ENCODE measurements around the gene LPAR1. TPM values are rescaled to one million over a fixed set of nuclear protein-coding genes. Genes with fewer than 3 reads are reported as not detected.

Gene LPAR1
- total and polyA plus RNA-seq, 2 of the 8 experiments (the other 6 are each of a cell fraction or from before 2014, with no cell fraction given) = 3.4 to 5.1 TPM

DNA sequence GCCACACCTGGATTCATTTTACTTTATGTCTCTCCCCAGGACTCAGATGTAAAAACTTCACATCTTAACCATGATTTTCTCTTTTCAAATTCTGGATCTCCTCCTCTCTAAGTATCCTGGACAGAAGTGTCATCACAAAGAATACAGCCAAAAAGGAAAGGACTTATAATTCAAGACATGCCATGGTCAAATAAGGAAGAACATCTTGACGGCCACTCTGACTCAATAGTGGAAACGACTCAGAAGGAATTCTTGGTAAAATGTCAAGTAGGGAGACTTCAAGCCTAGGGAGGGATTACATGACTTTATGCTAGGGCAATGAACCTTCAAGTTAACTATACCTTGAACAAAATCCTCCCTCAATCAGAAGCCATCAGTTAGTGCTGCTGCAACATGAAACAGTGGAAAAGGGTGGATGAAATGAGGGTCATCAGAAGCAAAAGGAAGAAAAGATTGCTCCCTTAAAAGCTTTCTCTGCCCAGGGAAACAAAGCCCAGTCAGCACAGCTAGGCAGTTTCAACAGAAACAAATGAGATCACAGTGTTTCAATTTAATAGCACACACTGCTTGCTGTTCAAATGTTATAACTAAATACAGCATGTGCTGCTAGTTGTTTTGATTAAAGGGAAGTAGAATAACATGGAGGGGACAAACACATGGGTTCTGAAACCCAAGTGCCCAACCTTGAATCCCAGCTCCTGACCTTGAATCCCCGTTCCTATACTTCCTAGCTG lies 101.4 kb downstream of the LPAR1 start (continued):
- TF ChIP-seq SRF (IDR thresholded peaks at IDR 0.05; ENCODE audit: low read depth, low read length) (no peak), CTBP2 (IDR thresholded peaks at IDR 0.05; ENCODE audit: borderline replicate concordance, insufficient read depth, insufficient read length, low read length) (no peak), CHD1 (IDR thresholded peaks at IDR 0.05; ENCODE audit: low read depth, low read length) (no peak), GABPA (IDR thresholded peaks at IDR 0.05; ENCODE audit: borderline replicate concordance, insufficient read depth, low read length) (no peak), KDM1A (IDR thresholded peaks at IDR 0.05; ENCODE audit: borderline replicate concordance, low read length) (no peak), ASH2L (IDR thresholded peaks at IDR 0.05; ENCODE audit: low read length) (no peak)
- TF ChIP-seq, protein P1, sequence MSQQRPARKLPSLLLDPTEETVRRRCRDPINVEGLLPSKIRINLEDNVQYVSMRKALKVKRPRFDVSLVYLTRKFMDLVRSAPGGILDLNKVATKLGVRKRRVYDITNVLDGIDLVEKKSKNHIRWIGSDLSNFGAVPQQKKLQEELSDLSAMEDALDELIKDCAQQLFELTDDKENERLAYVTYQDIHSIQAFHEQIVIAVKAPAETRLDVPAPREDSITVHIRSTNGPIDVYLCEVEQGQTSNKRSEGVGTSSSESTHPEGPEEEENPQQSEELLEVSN (IDR thresholded peaks at IDR 0.05) = no peak
